Measurements from ENCODE around the gene LAMB4.

GRCh38 chr7:108059526-108059925, 70.6 kb downstream of the LAMB4 start:
- TF ChIP-seq CTCF (conservative IDR thresholded peaks at IDR 0.05; ENCODE audit: low read depth, low read length) (no peak), POLR2A (IDR thresholded peaks at IDR 0.05; ENCODE audit: low read depth, low read length) (no peak), RAD21 (IDR thresholded peaks at IDR 0.05; ENCODE audit: low read length) (no peak), CEBPB (IDR thresholded peaks at IDR 0.05; ENCODE audit: low read depth, low read length) (no peak), RFX5 (IDR thresholded peaks at IDR 0.05; ENCODE audit: low read depth, low read length) (no peak)
